ENCODE measurements around the gene TNIK.

TNIK gene

GRCh38 chr3:171184372-171184771 lies 275.8 kb downstream of the TNIK start:
- DNase-seq, result no peak
- in situ Hi-C loops (cut with HindIII; ENCODE audit: low pct_ligation_motif_present, low pct_unique_long_range_greater_than_20kb, low sequenced_read_pairs), result no loop called here

GRCh38 chr3:171183042-171183441 lies 277.2 kb downstream of the TNIK start:
- peak; percentile 43 for DNase-seq
- in situ Hi-C loops (cut with HindIII; ENCODE audit: low pct_ligation_motif_present, low pct_unique_long_range_greater_than_20kb, low sequenced_read_pairs), result no loop called here

DNA sequence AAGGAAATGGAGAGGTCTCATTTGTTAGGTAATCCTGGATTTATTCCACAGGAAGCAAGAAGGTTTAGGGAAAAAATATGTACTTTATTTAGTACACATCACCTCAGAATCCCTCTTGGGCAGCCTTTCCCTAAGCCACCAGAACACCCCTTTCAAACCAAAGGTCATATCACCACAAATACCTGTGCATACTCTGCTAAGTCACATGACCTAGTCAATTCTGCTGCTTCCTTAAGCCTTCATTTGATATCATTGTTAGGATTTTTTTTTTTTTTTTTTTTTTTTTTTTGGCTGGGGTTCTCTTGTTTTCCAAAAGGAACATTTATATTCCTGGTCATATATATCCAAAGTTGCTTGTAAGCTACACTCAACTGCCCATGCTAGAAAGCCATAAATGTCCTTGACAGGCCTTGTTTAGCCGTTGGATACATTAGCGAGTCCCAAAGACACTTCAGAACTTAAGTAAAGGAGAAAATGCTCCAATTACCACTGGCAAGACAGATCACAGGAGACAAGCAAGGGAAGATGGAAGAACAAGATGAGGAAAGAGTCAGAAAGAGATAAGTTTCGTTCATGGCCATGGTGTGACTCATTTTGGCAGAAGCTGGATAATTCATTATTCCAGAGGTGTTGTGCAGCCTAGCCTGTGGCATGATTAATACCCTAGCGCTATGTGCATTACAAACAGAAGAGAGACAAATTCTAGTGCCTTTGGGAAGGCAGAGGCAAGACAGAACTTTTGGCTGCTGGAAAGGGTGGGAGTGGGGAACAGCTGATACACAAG lies 278.1 kb downstream of the TNIK start:
- DNase-seq, result no peak
- in situ Hi-C loops (cut with HindIII; ENCODE audit: low pct_ligation_motif_present, low pct_unique_long_range_greater_than_20kb, low sequenced_read_pairs), result no loop called here

DNA sequence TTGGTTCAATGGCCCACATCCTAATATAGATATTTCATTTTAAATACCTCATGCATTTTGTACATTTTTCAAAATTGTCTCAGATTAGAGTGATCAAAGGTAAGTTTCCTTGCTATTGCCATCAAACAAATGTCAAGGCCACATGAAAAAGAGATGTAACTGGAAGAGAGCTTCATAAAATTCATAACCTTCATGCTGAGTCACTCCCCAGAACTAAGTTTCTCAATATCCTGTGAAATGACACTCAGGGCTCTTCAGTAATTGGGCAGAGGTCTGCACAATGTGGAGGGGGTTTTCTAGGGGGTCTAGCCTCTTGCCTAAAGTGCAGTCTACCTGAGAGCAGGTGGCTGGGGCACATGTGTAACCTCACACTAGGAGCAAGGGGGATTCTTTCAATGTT lies 281.5 kb downstream of the TNIK start:
- in situ Hi-C loops (cut with HindIII; ENCODE audit: low pct_ligation_motif_present, low pct_unique_long_range_greater_than_20kb, low sequenced_read_pairs), result no loop called here
- DNase-seq, result no peak

- in situ Hi-C loops (cut with HindIII; ENCODE audit: low pct_ligation_motif_present, low pct_unique_long_range_greater_than_20kb, low sequenced_read_pairs), result no loop called here
- no peak for DNase-seq
Observed at GRCh38 chr3:171177553-171177952, 282.7 kb downstream of the TNIK start.

GRCh38 chr3:171177056-171177455 lies 283.1 kb downstream of the TNIK start:
- in situ Hi-C loops (cut with HindIII; ENCODE audit: low pct_ligation_motif_present, low pct_unique_long_range_greater_than_20kb, low sequenced_read_pairs), result no loop called here
- no peak for DNase-seq

GRCh38 chr3:171176244-171176933 lies 283.8 kb downstream of the TNIK start:
- in situ Hi-C loops (cut with HindIII; ENCODE audit: low pct_ligation_motif_present, low pct_unique_long_range_greater_than_20kb, low sequenced_read_pairs), result no loop called here
- DNase-seq, result no peak

- no peak for DNase-seq
- in situ Hi-C loops (cut with HindIII; ENCODE audit: low pct_ligation_motif_present, low pct_unique_long_range_greater_than_20kb, low sequenced_read_pairs), result no loop called here
Observed at GRCh38 chr3:171175741-171176234, 284.4 kb downstream of the TNIK start.

DNA sequence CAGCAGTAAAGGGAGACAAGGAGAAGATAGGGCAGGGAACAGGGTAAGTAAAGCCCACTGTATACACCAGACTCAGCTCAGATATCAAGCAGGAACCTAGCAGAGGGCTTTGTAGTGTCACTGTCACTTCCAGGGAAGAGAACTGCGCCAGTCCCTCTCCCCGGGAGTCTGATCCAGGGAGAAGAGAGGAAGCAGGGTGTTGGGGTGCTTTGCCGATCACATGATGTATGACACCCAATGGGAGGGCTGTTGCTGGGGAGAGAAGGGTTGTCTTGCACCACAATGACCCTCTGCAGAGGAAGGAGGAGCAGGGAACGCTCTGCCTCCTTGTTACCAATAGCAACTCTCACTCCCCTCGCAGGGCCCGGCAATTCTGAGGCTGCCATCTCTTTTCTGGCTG lies 286.5 kb downstream of the TNIK start:
- DNase-seq, result peak; percentile 37
- in situ Hi-C loops (cut with HindIII; ENCODE audit: low pct_ligation_motif_present, low pct_unique_long_range_greater_than_20kb, low sequenced_read_pairs), result loop anchor here (25.0 kb wide), 1 partner anchor 211 kb away; no protein-coding TSS in a partner anchor

- in situ Hi-C loops (cut with HindIII; ENCODE audit: low pct_ligation_motif_present, low pct_unique_long_range_greater_than_20kb, low sequenced_read_pairs), result loop anchor here (25.0 kb wide), 1 partner anchor 210 kb away; no protein-coding TSS in a partner anchor
- DNase-seq, result peak; percentile 16
Observed at GRCh38 chr3:171172070-171172469, 288.1 kb downstream of the TNIK start.

- no peak for DNase-seq
- in situ Hi-C loops (cut with HindIII; ENCODE audit: low pct_ligation_motif_present, low pct_unique_long_range_greater_than_20kb, low sequenced_read_pairs), result loop anchor here (25.0 kb wide), 1 partner anchor 208 kb away; no protein-coding TSS in a partner anchor
Observed at GRCh38 chr3:171169866-171170265, 290.3 kb downstream of the TNIK start.

GRCh38 chr3:171169443-171169842 lies 290.8 kb downstream of the TNIK start:
- no peak for DNase-seq
- in situ Hi-C loops (cut with HindIII; ENCODE audit: low pct_ligation_motif_present, low pct_unique_long_range_greater_than_20kb, low sequenced_read_pairs), result loop anchor here (25.0 kb wide), 1 partner anchor 207 kb away; no protein-coding TSS in a partner anchor

GRCh38 chr3:171168551-171168950 lies 291.7 kb downstream of the TNIK start:
- in situ Hi-C loops (cut with HindIII; ENCODE audit: low pct_ligation_motif_present, low pct_unique_long_range_greater_than_20kb, low sequenced_read_pairs), result loop anchor here (25.0 kb wide), 1 partner anchor 206 kb away; no protein-coding TSS in a partner anchor
- no peak for DNase-seq

DNA sequence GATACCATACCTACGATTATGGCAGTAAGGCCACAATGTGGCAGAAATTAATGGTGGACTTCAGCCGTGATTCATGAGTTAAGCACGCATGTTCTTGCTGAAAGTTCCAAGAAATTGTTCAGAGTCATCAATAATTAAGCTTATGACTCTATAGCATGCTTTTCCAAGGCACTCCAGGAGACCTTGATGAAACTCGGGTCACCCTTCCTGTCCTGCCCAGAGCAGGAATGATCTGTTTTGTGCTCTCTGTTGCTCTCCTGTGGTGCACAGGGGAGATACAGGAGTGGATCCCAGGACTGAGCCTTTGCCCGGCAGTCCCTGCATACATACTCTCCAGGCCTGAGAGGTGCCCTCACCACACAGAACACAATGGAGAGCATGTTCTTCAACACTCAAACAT lies 292.1 kb downstream of the TNIK start:
- in situ Hi-C loops (cut with HindIII; ENCODE audit: low pct_ligation_motif_present, low pct_unique_long_range_greater_than_20kb, low sequenced_read_pairs), result loop anchor here (25.0 kb wide), 1 partner anchor 206 kb away; no protein-coding TSS in a partner anchor
- peak; percentile 97 for DNase-seq

- in situ Hi-C loops (cut with HindIII; ENCODE audit: low pct_ligation_motif_present, low pct_unique_long_range_greater_than_20kb, low sequenced_read_pairs), result loop anchor here (25.0 kb wide), 1 partner anchor 204 kb away; no protein-coding TSS in a partner anchor
- no peak for DNase-seq
Observed at GRCh38 chr3:171165983-171166382, 294.2 kb downstream of the TNIK start.

DNA sequence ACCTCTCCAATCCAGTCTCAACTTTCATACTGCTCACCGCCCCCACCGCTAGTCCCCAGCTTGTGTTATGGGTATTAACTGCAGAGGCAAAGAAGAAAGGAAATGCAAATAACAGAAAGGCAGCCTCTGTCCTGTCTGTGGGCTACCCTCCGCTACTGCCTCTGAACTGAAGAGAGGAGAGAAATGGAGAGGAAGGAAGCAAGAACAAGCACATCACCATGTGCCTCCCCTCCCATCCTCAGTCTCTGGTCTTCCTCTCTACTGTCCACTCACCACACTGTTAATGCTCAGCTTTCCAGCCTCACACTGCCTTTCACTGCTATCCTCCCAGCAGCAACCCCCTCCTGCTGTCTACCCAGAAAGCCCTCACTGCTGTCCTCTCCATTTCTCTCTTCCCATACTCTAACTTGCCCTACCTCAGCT lies 294.7 kb downstream of the TNIK start:
- in situ Hi-C loops (cut with HindIII; ENCODE audit: low pct_ligation_motif_present, low pct_unique_long_range_greater_than_20kb, low sequenced_read_pairs), result loop anchor here (25.0 kb wide), 1 partner anchor 203 kb away; no protein-coding TSS in a partner anchor
- no peak for DNase-seq

- no peak for DNase-seq
- in situ Hi-C loops (cut with HindIII; ENCODE audit: low pct_ligation_motif_present, low pct_unique_long_range_greater_than_20kb, low sequenced_read_pairs), result loop anchor here (25.0 kb wide), 1 partner anchor 202 kb away; no protein-coding TSS in a partner anchor
Observed at GRCh38 chr3:171164067-171164465, 296.1 kb downstream of the TNIK start.

- no peak for DNase-seq
- in situ Hi-C loops (cut with HindIII; ENCODE audit: low pct_ligation_motif_present, low pct_unique_long_range_greater_than_20kb, low sequenced_read_pairs), result loop anchor here (25.0 kb wide), 1 partner anchor 201 kb away; no protein-coding TSS in a partner anchor
Observed at GRCh38 chr3:171163101-171164066, 296.8 kb downstream of the TNIK start.

All from ACHN (cell line).